ENCODE results near the gene LRRC55. TPM values are rescaled to one million over a fixed set of nuclear protein-coding genes. Genes with fewer than 3 reads are reported as not detected.

LRRC55 gene
- not detected for total RNA-seq

GRCh38 chr11:57181678-57182305 is at the start of gene LRRC55:
Gene LRRC55, plus strand, starts transcription at chr11:57181953. Its CDS starts 70 bp downstream, at chr11:57182023.

GRCh38 chr11:57237204-57237681 is 55.5 kb downstream of the LRRC55 start, which contains the start of gene APLNR:
Gene APLNR, minus strand, starts transcription at chr11:57237250. Its CDS starts 246 bp downstream, at chr11:57237004.

Other genes starting within 250 kb of the LRRC55 start
- not detected for gene OR5AK2, start 193.0 kb upstream of the LRRC55 start, total RNA-seq
- gene APLNR, start 55.3 kb downstream of the LRRC55 start, total RNA-seq, result not detected
- gene TNKS1BP1, start 143.0 kb downstream of the LRRC55 start, total RNA-seq, result 10 to 100 TPM; 20.3 to 22.7 TPM
- gene SSRP1, start 153.9 kb downstream of the LRRC55 start, total RNA-seq, result 10 to 100 TPM; 47.5 to 78.9 TPM
- not detected for gene P2RX3, start 156.4 kb downstream of the LRRC55 start, total RNA-seq
- not detected for gene PRG3, start 199.2 kb downstream of the LRRC55 start, total RNA-seq
- under 1 TPM; under 0.01 to 0.69 TPM for gene PRG2, start 208.7 kb downstream of the LRRC55 start, total RNA-seq
- 100 to 1,000 TPM; 319 to 645 TPM for gene SLC43A3, start 245.2 kb downstream of the LRRC55 start, total RNA-seq